Measurements from ENCODE around the gene TTC7B.

TTC7B gene

GRCh38 chr14:90602088-90602687 is 214.0 kb downstream of the TTC7B start:
- Histone ChIP-seq H3K9me3 (ENCODE audit: control insufficient read depth, low read length) (no peaks in the 10 kb centered on the region), H3K36me3 (ENCODE audit: control insufficient read depth, insufficient read depth, low read length) (no peaks in the 10 kb centered on the region), H3K4me1 (ENCODE audit: control insufficient read depth, insufficient read depth, low read length) (peaks cover 22% of the 10 kb centered on the region), H3K27me3 (ENCODE audit: control insufficient read depth, insufficient read depth, low read length, poor library complexity, severe bottlenecking) (no peaks in the 10 kb centered on the region), H3K27ac (ENCODE audit: insufficient read depth, low read depth, low read length, poor library complexity, severe bottlenecking) (no peak overlapping the region), H3K4me3 (ENCODE audit: insufficient read depth, low read depth, low read length) (no peak overlapping the region)
- WGBS, 2 experiments, result 92 to 94% methylated on average over 9 of the region's 9 CpGs

GRCh38 chr14:90601563-90601962 is 214.7 kb downstream of the TTC7B start:
- H3K27ac ChIP-seq (ENCODE audit: insufficient read depth, low read depth, low read length, poor library complexity, severe bottlenecking), result no peak overlapping the region
- no peaks in the 10 kb centered on the region for H3K27me3 ChIP-seq (ENCODE audit: control insufficient read depth, insufficient read depth, low read length, poor library complexity, severe bottlenecking)
- no peaks in the 10 kb centered on the region for H3K9me3 ChIP-seq (ENCODE audit: control insufficient read depth, low read length)
- H3K36me3 ChIP-seq (ENCODE audit: control insufficient read depth, insufficient read depth, low read length), result no peaks in the 10 kb centered on the region
- H3K4me1 ChIP-seq (ENCODE audit: control insufficient read depth, insufficient read depth, low read length), result peaks cover 21% of the 10 kb centered on the region
- no peak overlapping the region for H3K4me3 ChIP-seq (ENCODE audit: insufficient read depth, low read depth, low read length)
- 86 to 88% methylated on average over 9 of the region's 9 CpGs for WGBS, 2 experiments

GRCh38 chr14:90600619-90601018 is 215.6 kb downstream of the TTC7B start:
- Histone ChIP-seq H3K4me3 (ENCODE audit: insufficient read depth, low read depth, low read length) (no peak overlapping the region), H3K27me3 (ENCODE audit: control insufficient read depth, insufficient read depth, low read length, poor library complexity, severe bottlenecking) (no peaks in the 10 kb centered on the region), H3K4me1 (ENCODE audit: control insufficient read depth, insufficient read depth, low read length) (peaks cover 15% of the 10 kb centered on the region), H3K9me3 (ENCODE audit: control insufficient read depth, low read length) (no peaks in the 10 kb centered on the region), H3K36me3 (ENCODE audit: control insufficient read depth, insufficient read depth, low read length) (no peaks in the 10 kb centered on the region), H3K27ac (ENCODE audit: insufficient read depth, low read depth, low read length, poor library complexity, severe bottlenecking) (no peak overlapping the region)
- 89 to 92% methylated on average over 12 of the region's 12 CpGs for WGBS, 2 experiments

- Histone ChIP-seq H3K27me3 (ENCODE audit: control insufficient read depth, insufficient read depth, low read length, poor library complexity, severe bottlenecking) (no peaks in the 10 kb centered on the region), H3K9me3 (ENCODE audit: control insufficient read depth, low read length) (no peaks in the 10 kb centered on the region), H3K4me3 (ENCODE audit: insufficient read depth, low read depth, low read length) (no peak overlapping the region), H3K4me1 (ENCODE audit: control insufficient read depth, insufficient read depth, low read length) (peaks cover 8% of the 10 kb centered on the region), H3K27ac (ENCODE audit: insufficient read depth, low read depth, low read length, poor library complexity, severe bottlenecking) (no peak overlapping the region), H3K36me3 (ENCODE audit: control insufficient read depth, insufficient read depth, low read length) (no peaks in the 10 kb centered on the region)
- 81 to 83% methylated on average over 11 to 12 of the region's 12 CpGs for WGBS, 2 experiments
Measured at GRCh38 chr14:90599748-90600507, 216.3 kb downstream of the TTC7B start.

GRCh38 chr14:90599339-90599738 is 216.9 kb downstream of the TTC7B start:
- no peak overlapping the region for H3K27ac ChIP-seq (ENCODE audit: insufficient read depth, low read depth, low read length, poor library complexity, severe bottlenecking)
- 80 to 84% methylated on average over 11 of the region's 11 CpGs for WGBS, 2 experiments
- no peak overlapping the region for H3K4me3 ChIP-seq (ENCODE audit: insufficient read depth, low read depth, low read length)

GRCh38 chr14:90597961-90598360 is 218.3 kb downstream of the TTC7B start:
- Histone ChIP-seq H3K9me3 (ENCODE audit: control insufficient read depth, low read length) (no peaks in the 10 kb centered on the region), H3K27ac (ENCODE audit: insufficient read depth, low read depth, low read length, poor library complexity, severe bottlenecking) (no peak overlapping the region)

More at GRCh38 chr14:90599339-90599738, 216.9 kb downstream of the TTC7B start:
- Histone ChIP-seq H3K9me3 (ENCODE audit: control insufficient read depth, low read length) (no peaks in the 10 kb centered on the region), H3K27me3 (ENCODE audit: control insufficient read depth, insufficient read depth, low read length, poor library complexity, severe bottlenecking) (no peaks in the 10 kb centered on the region), H3K36me3 (ENCODE audit: control insufficient read depth, insufficient read depth, low read length) (no peaks in the 10 kb centered on the region), H3K4me1 (ENCODE audit: control insufficient read depth, insufficient read depth, low read length) (peaks cover 3% of the 10 kb centered on the region)

GRCh38 chr14:90596733-90597132 is 219.5 kb downstream of the TTC7B start:
- no peak overlapping the region for H3K27ac ChIP-seq (ENCODE audit: insufficient read depth, low read depth, low read length, poor library complexity, severe bottlenecking)
- no peaks in the 10 kb centered on the region for H3K27me3 ChIP-seq (ENCODE audit: control insufficient read depth, insufficient read depth, low read length, poor library complexity, severe bottlenecking)
- 92 to 94% methylated on average over 6 to 7 of the region's 8 CpGs for WGBS, 2 experiments
- H3K4me3 ChIP-seq (ENCODE audit: insufficient read depth, low read depth, low read length), result no peak overlapping the region
- H3K36me3 ChIP-seq (ENCODE audit: control insufficient read depth, insufficient read depth, low read length), result no peaks in the 10 kb centered on the region
- H3K4me1 ChIP-seq (ENCODE audit: control insufficient read depth, insufficient read depth, low read length), result no peaks in the 10 kb centered on the region
- no peaks in the 10 kb centered on the region for H3K9me3 ChIP-seq (ENCODE audit: control insufficient read depth, low read length)

More at GRCh38 chr14:90597961-90598360, 218.3 kb downstream of the TTC7B start:
- Histone ChIP-seq H3K4me1 (ENCODE audit: control insufficient read depth, insufficient read depth, low read length) (no peaks in the 10 kb centered on the region), H3K4me3 (ENCODE audit: insufficient read depth, low read depth, low read length) (no peak overlapping the region), H3K27me3 (ENCODE audit: control insufficient read depth, insufficient read depth, low read length, poor library complexity, severe bottlenecking) (no peaks in the 10 kb centered on the region), H3K36me3 (ENCODE audit: control insufficient read depth, insufficient read depth, low read length) (no peaks in the 10 kb centered on the region)
- WGBS, 2 experiments, result 94 to 97% methylated on average over 15 of the region's 15 CpGs

GRCh38 chr14:90593254-90594040 is 222.8 kb downstream of the TTC7B start:
- Histone ChIP-seq H3K4me3 (ENCODE audit: insufficient read depth, low read depth, low read length) (no peak overlapping the region), H3K9me3 (ENCODE audit: control insufficient read depth, low read length) (no peaks in the 10 kb centered on the region), H3K36me3 (ENCODE audit: control insufficient read depth, insufficient read depth, low read length) (no peaks in the 10 kb centered on the region), H3K4me1 (ENCODE audit: control insufficient read depth, insufficient read depth, low read length) (no peaks in the 10 kb centered on the region), H3K27ac (ENCODE audit: insufficient read depth, low read depth, low read length, poor library complexity, severe bottlenecking) (no peak overlapping the region), H3K27me3 (ENCODE audit: control insufficient read depth, insufficient read depth, low read length, poor library complexity, severe bottlenecking) (no peaks in the 10 kb centered on the region)
- WGBS, 2 experiments, result 87 to 90% methylated on average over 25 of the region's 25 CpGs

- Histone ChIP-seq H3K36me3 (ENCODE audit: control insufficient read depth, insufficient read depth, low read length) (no peaks in the 10 kb centered on the region), H3K27ac (ENCODE audit: insufficient read depth, low read depth, low read length, poor library complexity, severe bottlenecking) (no peak overlapping the region), H3K27me3 (ENCODE audit: control insufficient read depth, insufficient read depth, low read length, poor library complexity, severe bottlenecking) (no peaks in the 10 kb centered on the region), H3K4me1 (ENCODE audit: control insufficient read depth, insufficient read depth, low read length) (no peaks in the 10 kb centered on the region), H3K4me3 (ENCODE audit: insufficient read depth, low read depth, low read length) (no peak overlapping the region), H3K9me3 (ENCODE audit: control insufficient read depth, low read length) (no peaks in the 10 kb centered on the region)
- 93 to 97% methylated on average over 3 of the region's 3 CpGs for WGBS, 2 experiments
Measured at GRCh38 chr14:90592655-90593054, 223.6 kb downstream of the TTC7B start.

- no peaks in the 10 kb centered on the region for H3K36me3 ChIP-seq (ENCODE audit: control insufficient read depth, insufficient read depth, low read length)
- H3K27ac ChIP-seq (ENCODE audit: insufficient read depth, low read depth, low read length, poor library complexity, severe bottlenecking), result no peak overlapping the region
- H3K4me1 ChIP-seq (ENCODE audit: control insufficient read depth, insufficient read depth, low read length), result peaks cover 11% of the 10 kb centered on the region
- WGBS, 2 experiments, result 92 to 95% methylated on average over 9 to 10 of the region's 10 CpGs
- no peak overlapping the region for H3K4me3 ChIP-seq (ENCODE audit: insufficient read depth, low read depth, low read length)
- H3K9me3 ChIP-seq (ENCODE audit: control insufficient read depth, low read length), result no peaks in the 10 kb centered on the region
- H3K27me3 ChIP-seq (ENCODE audit: control insufficient read depth, insufficient read depth, low read length, poor library complexity, severe bottlenecking), result no peaks in the 10 kb centered on the region
Measured at GRCh38 chr14:90587918-90588317, 228.3 kb downstream of the TTC7B start.
